Measurements from ENCODE around the gene LILRB5.
"Not testable (repeated sequence)": the region's sequence is repeated elsewhere in the genome, so short reads cannot be mapped to it uniquely, and the experiment has no call there.

LILRB5 gene

GRCh38 chr19:54242234-54242633 lies 14.8 kb downstream of the LILRB5 start:
- DNase-seq (ENCODE audit: low spot score), result not testable (repeated sequence)

GRCh38 chr19:54240372-54241336 lies 16.4 kb downstream of the LILRB5 start:
- DNase-seq (ENCODE audit: low spot score), result not testable (repeated sequence)

GRCh38 chr19:54239491-54240371 lies 17.3 kb downstream of the LILRB5 start:
- not testable (repeated sequence) for DNase-seq (ENCODE audit: low spot score)

GRCh38 chr19:54233941-54234340 lies 23.1 kb downstream of the LILRB5 start:
- no peak for DNase-seq (ENCODE audit: low spot score)

GRCh38 chr19:54231077-54231931 lies 25.8 kb downstream of the LILRB5 start:
- peak; percentile 96 for DNase-seq (ENCODE audit: low spot score)

DNA sequence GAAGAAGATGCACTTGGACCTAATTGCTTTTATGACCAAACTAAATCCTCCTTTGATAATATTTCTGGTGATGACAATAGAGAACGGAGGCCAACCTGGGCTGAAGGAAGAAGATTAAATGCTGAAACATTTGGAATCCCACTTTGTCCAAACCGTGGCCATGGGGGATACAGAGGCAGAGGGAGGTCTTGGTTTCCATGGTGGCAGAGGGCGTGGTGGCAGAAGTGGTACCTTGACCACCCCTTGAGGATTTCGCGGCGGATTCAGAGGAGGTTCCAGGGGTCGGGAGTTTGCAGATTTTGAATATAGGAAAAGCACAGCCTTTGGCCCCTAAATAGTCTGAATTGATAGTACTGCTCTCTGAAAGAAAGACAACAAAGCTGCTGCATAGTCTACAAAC lies 27.0 kb downstream of the LILRB5 start:
- DNase-seq (ENCODE audit: low spot score), result no peak

GRCh38 chr19:54229146-54229545 lies 27.9 kb downstream of the LILRB5 start:
- no peak for DNase-seq (ENCODE audit: low spot score)

- DNase-seq (ENCODE audit: low spot score), result not testable (repeated sequence)
Measured at GRCh38 chr19:54224619-54225018, 32.5 kb downstream of the LILRB5 start.

DNA sequence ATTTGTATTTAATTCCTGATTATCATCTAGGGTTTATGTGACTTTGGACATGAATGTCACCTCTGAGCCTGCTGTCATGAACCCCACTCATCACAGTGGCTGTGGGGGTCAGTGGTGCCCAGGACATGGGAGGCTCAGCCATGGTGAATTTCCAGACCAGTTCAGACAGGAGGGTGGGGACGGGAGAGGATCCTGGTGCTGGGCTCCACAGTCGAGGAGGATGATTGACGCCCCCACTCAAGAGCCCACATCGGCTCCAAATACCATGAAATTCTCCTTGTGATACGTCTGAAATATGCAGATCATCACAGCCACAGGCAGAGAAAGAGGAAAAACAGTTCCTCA lies 33.2 kb downstream of the LILRB5 start:
- DNase-seq (ENCODE audit: low spot score), result not testable (repeated sequence)

GRCh38 chr19:54223277-54223936 lies 33.7 kb downstream of the LILRB5 start:
- not testable (repeated sequence) for DNase-seq (ENCODE audit: low spot score)

- DNase-seq (ENCODE audit: low spot score), result not testable (repeated sequence)
Measured at GRCh38 chr19:54222474-54223276, 34.4 kb downstream of the LILRB5 start, which contains the start of gene LILRB3. Gene LILRB3 (minus strand): TSS chr19:54223007. CDS start chr19:54222976, 31 bp downstream.

- not testable (repeated sequence) for DNase-seq (ENCODE audit: low spot score)
Measured at GRCh38 chr19:54221947-54222346, 35.1 kb downstream of the LILRB5 start.

GRCh38 chr19:54219702-54220101 lies 37.4 kb downstream of the LILRB5 start:
- DNase-seq (ENCODE audit: low spot score), result not testable (repeated sequence)

GRCh38 chr19:54218960-54219661 lies 38.0 kb downstream of the LILRB5 start:
- DNase-seq (ENCODE audit: low spot score), result no peak

DNA sequence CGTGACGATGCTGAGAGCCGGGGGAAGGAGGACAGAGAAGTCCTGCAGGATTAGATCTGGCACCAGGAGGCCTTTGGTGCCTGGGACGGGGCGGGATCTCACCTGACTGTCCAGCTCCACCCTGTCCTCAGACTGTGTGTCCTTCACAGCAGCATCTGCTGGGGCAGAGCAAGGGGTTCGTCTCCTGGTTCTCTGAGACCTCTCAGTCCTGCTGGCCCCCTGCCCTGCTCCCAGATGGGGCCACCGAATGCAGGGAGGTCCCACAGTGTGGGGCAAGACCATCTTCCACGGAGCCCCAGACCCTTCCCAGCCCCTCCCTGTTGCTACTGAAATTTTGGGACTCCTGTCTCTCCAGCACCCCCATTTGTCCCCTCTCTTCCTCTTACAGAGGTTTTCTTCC lies 38.8 kb downstream of the LILRB5 start:
- no peak for DNase-seq (ENCODE audit: low spot score)

GRCh38 chr19:54217517-54218247 lies 39.4 kb downstream of the LILRB5 start:
- not testable (repeated sequence) for DNase-seq (ENCODE audit: low spot score)

GRCh38 chr19:54216869-54217268 lies 40.2 kb downstream of the LILRB5 start:
- no peak for DNase-seq (ENCODE audit: low spot score)

DNA sequence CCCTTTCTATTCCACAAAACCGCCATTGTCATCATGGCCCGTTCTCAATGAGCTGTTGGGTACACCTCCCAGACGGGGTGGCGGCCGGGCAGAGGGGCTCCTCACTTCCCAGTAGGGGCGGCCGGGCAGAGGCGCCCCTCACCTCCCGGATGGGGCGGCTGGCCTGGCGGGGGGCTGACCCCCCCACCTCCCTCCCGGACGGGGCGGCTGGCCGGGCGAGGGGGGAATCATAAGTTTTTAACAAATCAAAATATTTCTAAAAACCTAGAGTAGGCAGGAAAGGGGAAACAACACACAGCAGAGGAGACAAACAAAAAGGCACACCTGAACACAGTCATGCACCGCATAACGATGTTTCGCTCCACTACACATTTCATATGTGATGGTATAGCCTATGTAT lies 42.3 kb downstream of the LILRB5 start:
- not testable (repeated sequence) for DNase-seq (ENCODE audit: low spot score)

DNA sequence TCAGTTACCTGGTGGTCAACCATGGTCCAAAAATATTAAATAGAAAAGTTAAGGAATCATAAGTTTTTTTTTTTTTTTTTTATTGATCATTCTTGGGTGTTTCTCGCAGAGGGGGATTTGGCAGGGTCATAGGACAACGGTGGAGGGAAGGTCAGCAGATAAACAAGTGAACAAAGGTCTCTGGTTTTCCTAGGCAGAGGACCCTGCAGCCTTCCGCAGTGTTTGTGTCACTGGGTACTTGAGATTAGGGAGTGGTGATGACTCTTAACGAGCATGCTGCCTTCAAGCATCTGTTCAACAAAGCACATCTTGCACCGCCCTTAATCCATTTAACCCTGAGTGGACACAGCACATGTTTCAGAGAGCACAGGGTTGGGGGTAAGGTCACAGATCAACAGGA lies 42.9 kb downstream of the LILRB5 start:
- DNase-seq (ENCODE audit: low spot score), result not testable (repeated sequence)

All from GM03348 (cell line).